SK-N-SH (cell line): ENCODE data around the gene PNKD. TPM values are rescaled to one million over a fixed set of nuclear protein-coding genes. Genes with fewer than 3 reads are reported as not detected.

Source experiments
- CTCF ChIA-PET: fragments of 300-600, 350-600 bp; formaldehyde crosslinking; extraction: SDS; loops from one replicate; lab custom pipeline; 2021; lab: Yijun Ruan, JAX
- POLR2A ChIA-PET: fragments of 350-600 bp; sonication (Branson Sonifier 250); formaldehyde crosslinking; extraction: SDS; loops from one replicate; lab custom pipeline; 2020; ENCODE audit warnings: antibody characterized with exemption, inconsistent platforms; lab: Yijun Ruan, JAX
- DNase-seq: peaks from one replicate; pipeline ENCODE4 v3.0.0; 2012
- H2AFZ ChIP-seq: fragments of 200-600 bp; sonication (generic); 2 replicates; pipeline ENCODE4 v1.8.1; 2016; ENCODE audit warnings: antibody characterized with exemption, mild to moderate bottlenecking, low read depth
- H3F3A ChIP-seq: fragments of 200-600 bp; sonication (generic); replicated peaks from 2 replicates; pipeline ENCODE3; 2016; ENCODE audit warnings: antibody characterized with exemption, mild to moderate bottlenecking; ENCODE audit not compliant: insufficient read depth
- H3K27ac ChIP-seq, 2 experiments: fragments of 200-500 bp in 1 of 2; fragments of 200-600 bp in 1 of 2; sonication (Bioruptor generic) in 1 of 2; sonication (generic), shearing (Covaris generic) in 1 of 2; 2 replicates each; pipeline versions ENCODE4 v1.5.1 to v1.6.1; 2014 to 2016; ENCODE audit warnings: low read depth in 2 of 2, inconsistent platforms in 1 of 2, low read length in 1 of 2, mild to moderate bottlenecking in 1 of 2, mixed read lengths in 1 of 2
- H3K27me3 ChIP-seq: fragments of 200-600 bp; sonication (generic), shearing (Covaris generic); 2 replicates; pipeline ENCODE4 v1.6.1; 2016; ENCODE audit warnings: mixed run types; ENCODE audit not compliant: insufficient read depth
- H3K36me3 ChIP-seq, 2 experiments: fragments of 200-500 bp in 1 of 2; fragments of 200-600 bp in 1 of 2; sonication (Bioruptor generic) in 1 of 2; sonication (generic) in 1 of 2; replicated peaks in 1 of 2; 2 replicates each; pipeline versions ENCODE3 to v1.5.1; 2014 to 2016; ENCODE audit warnings: low read length in 1 of 2, mild to moderate bottlenecking in 1 of 2; ENCODE audit not compliant: insufficient read depth in 2 of 2, control insufficient read depth in 1 of 2
- H3K4me1 ChIP-seq, 2 experiments: fragments of 200-500 bp in 1 of 2; fragments of 200-600 bp in 1 of 2; sonication (Bioruptor generic) in 1 of 2; sonication (generic), shearing (Covaris generic) in 1 of 2; 2 replicates each; pipeline versions ENCODE4 v1.5.1 to v1.6.1; 2014 to 2016; ENCODE audit warnings: low read depth in 1 of 2, low read length in 1 of 2, mixed run types in 1 of 2; ENCODE audit not compliant: insufficient read depth in 2 of 2, control insufficient read depth in 1 of 2
- H3K4me2 ChIP-seq: fragments of 200-600 bp; sonication (generic), shearing (Covaris generic); 2 replicates; pipeline ENCODE4 v1.6.1; 2017; ENCODE audit warnings: mixed run types
- H3K4me3 ChIP-seq, 2 experiments: fragments of 200-500 bp in 1 of 2; fragments of 200-600 bp in 1 of 2; sonication (Bioruptor generic) in 1 of 2; sonication (generic), shearing (Covaris generic) in 1 of 2; 2 replicates each; pipeline versions ENCODE4 v1.5.1 to v1.8.1; 2014 to 2016; ENCODE audit warnings: low read depth in 2 of 2, inconsistent platforms in 1 of 2, low read length in 1 of 2, mild to moderate bottlenecking in 1 of 2, mixed read lengths in 1 of 2, moderate library complexity in 1 of 2
- H3K79me2 ChIP-seq: fragments of 200-600 bp; sonication (generic); 2 replicates; pipeline ENCODE4 v1.8.1; 2017; ENCODE audit warnings: mild to moderate bottlenecking; ENCODE audit not compliant: insufficient read depth
- H3K9ac ChIP-seq: fragments of 200-600 bp; sonication (generic); 2 replicates; pipeline ENCODE4 v1.6.1; 2017; ENCODE audit warnings: mixed run types
- H3K9me2 ChIP-seq: fragments of 200-600 bp; sonication (generic); 2 replicates; pipeline ENCODE4 v1.6.1; 2017; ENCODE audit warnings: mixed run types
- H3K9me3 ChIP-seq: fragments of 200-600 bp; sonication (generic); 2 replicates; pipeline ENCODE4 v1.6.1; 2017; ENCODE audit warnings: mixed run types, mild to moderate bottlenecking, moderate library complexity
- H4K20me1 ChIP-seq: fragments of 200-600 bp; sonication (generic); 2 replicates; pipeline ENCODE4 v1.6.1; 2017; ENCODE audit warnings: mild to moderate bottlenecking, mixed run types; ENCODE audit not compliant: insufficient read depth
- CHD2 ChIP-seq: fragments of 150-350 bp; IDR thresholded peaks from 2 replicates; pipeline ENCODE4 v1.6.1; 2018; ENCODE audit warnings: low read length; ENCODE audit not compliant: partially characterized antibody
- ELF1 ChIP-seq: IDR thresholded peaks from 2 replicates; pipeline ENCODE4 v1.4.0; 2012
- GATA2 ChIP-seq: sonication (generic); formaldehyde crosslinking; IDR thresholded peaks from 2 replicates; pipeline ENCODE4 v1.5.0; 2020; ENCODE audit warnings: mild to moderate bottlenecking, missing genetic modification reagents
- MEF2A ChIP-seq: IDR thresholded peaks from 2 replicates; pipeline ENCODE4 v1.4.0; 2012; ENCODE audit warnings: low read depth, borderline replicate concordance
- POLR2AphosphoS5 ChIP-seq: IDR thresholded peaks from 2 replicates; pipeline ENCODE4 v1.6.1; 2012; ENCODE audit warnings: low read depth, low read length
- RAD21 ChIP-seq: IDR thresholded peaks from 2 replicates; pipeline ENCODE4 v1.6.1; 2012; ENCODE audit warnings: mild to moderate bottlenecking, low read length
- RCOR1 ChIP-seq: fragments of 150-350 bp; IDR thresholded peaks from 2 replicates; pipeline ENCODE4 v1.6.1; 2017; ENCODE audit warnings: antibody characterized with exemption, low read length
- RXRA ChIP-seq: IDR thresholded peaks from 2 replicates; pipeline ENCODE4 v1.4.0; 2012; ENCODE audit warnings: low read depth, mild to moderate bottlenecking, borderline replicate concordance
- TEAD4 ChIP-seq: IDR thresholded peaks from 2 replicates; pipeline ENCODE4 v1.4.0; 2012; ENCODE audit warnings: mild to moderate bottlenecking, borderline replicate concordance; ENCODE audit not compliant: insufficient read depth
- WGBS: methylation state at CpG from one replicate; pipeline ENCODE4 v1.1.6; 2017; ENCODE audit warnings: low lambda C conversion rate; 5-methylcytosine and 5-hydroxymethylcytosine counted together
- polyA plus RNA-seq, 3 experiments: library from polyadenylated mRNA; depleted of rRNA; stranded (reverse); fragments of >200 nt; gene quantifications; 2 replicates each; pipeline ENCODE4 v1.2.3, GENCODE V29; 2012
- TF ChIP-seq, protein P1 (sequence below): IDR thresholded peaks from 2 replicates; pipeline ENCODE4 v1.6.1; 2012; ENCODE audit warnings: mild to moderate bottlenecking, low read depth, low read length, moderate library complexity
- TF ChIP-seq, protein P2 (sequence below): IDR thresholded peaks from 2 replicates; pipeline ENCODE4 v1.4.0; 2012; ENCODE audit warnings: low read depth
- TF ChIP-seq, protein P3 (sequence below): fragments of 200-600 bp; sonication (generic); IDR thresholded peaks from 2 replicates; pipeline ENCODE4 v1.6.1; 2017; ENCODE audit warnings: antibody characterized with exemption, mild to moderate bottlenecking, moderate library complexity
- TF ChIP-seq, protein P4 (sequence below): fragments of 150-350 bp; IDR thresholded peaks from 2 replicates; pipeline ENCODE4 v1.6.1; 2017; ENCODE audit warnings: antibody characterized with exemption, low read length, low read depth, borderline replicate concordance

PNKD gene
- polyA plus RNA-seq, 1 of the 3 experiments (the other 2 are of a cell fraction), result 101 TPM

DNA sequence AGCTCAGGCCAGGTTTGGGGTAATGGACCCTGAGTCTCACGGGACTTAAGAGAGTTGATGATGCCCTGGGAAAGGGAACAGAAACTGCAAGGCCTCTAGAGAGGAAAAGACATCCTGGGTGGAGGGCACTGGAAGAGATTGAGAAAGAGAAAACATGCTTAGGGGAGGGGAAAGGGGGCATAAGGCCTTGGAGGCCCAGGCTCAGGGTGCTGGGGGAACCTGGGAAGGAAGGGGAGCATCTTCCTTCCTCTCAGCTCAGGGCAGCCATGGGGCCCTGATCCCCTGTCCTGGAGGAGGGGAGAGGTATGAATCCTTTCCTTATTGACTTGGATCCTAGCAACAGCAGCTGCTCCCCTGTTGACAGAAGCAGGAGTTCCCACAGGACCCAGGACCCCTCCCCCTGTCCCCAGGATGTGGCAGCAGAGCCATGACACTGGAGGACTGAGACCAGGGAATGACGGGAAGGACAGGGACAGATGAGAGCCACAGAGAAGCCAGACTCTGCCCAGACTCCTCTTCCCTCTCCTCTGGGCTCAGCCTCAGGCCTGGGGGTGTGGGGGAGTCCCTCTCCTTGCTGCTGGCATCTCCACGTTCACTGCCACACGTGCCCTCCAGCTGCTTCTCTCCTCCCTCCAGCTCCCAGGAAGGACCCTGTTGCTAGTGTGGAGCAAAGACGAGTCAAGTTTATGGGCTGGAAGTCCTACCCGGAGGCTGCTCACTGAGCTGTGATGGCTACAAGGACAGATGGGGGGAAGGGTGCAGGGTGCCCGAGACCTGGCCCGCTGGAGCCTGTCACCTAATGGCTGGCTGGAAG is 8.7 kb upstream of the PNKD start:
- peak overlapping the region in 1 of 2 experiments; percentile 74; a peak in 2 of 4 replicates for H3K27ac ChIP-seq
- POLR2A ChIA-PET, result interaction anchor here (0.7 to 1.3 kb wide), 2 partner anchors 8 to 9 kb away, joined by 3 read pairs; partner anchors contain the start of gene AAMP
- no peak overlapping the region for H3K4me2 ChIP-seq
- H3K27me3 ChIP-seq, result no peaks in the 10 kb centered on the region
- no peaks in the 10 kb centered on the region for H3K9me2 ChIP-seq
- H3K4me3 ChIP-seq, result no peak overlapping the region
- no peak overlapping the region for H2AFZ ChIP-seq
- 0 out of 2 replicates have a peak, but pooled peaks cover under 1% of the 10 kb centered on the region for H3K79me2 ChIP-seq
- H3K36me3 ChIP-seq, result peaks cover 0 to 39% of the 10 kb centered on the region in 2 experiments
- DNase-seq, result no peak
- no peaks in the 10 kb centered on the region for H4K20me1 ChIP-seq
- H3F3A ChIP-seq, result peaks cover 18% of the 10 kb centered on the region
- CTCF ChIA-PET, result interaction anchor here (4.2 kb wide), 1 partner anchor 10 kb away, joined by 19 read pairs; no protein-coding TSS in a partner anchor
- TF ChIP-seq, protein P1, sequence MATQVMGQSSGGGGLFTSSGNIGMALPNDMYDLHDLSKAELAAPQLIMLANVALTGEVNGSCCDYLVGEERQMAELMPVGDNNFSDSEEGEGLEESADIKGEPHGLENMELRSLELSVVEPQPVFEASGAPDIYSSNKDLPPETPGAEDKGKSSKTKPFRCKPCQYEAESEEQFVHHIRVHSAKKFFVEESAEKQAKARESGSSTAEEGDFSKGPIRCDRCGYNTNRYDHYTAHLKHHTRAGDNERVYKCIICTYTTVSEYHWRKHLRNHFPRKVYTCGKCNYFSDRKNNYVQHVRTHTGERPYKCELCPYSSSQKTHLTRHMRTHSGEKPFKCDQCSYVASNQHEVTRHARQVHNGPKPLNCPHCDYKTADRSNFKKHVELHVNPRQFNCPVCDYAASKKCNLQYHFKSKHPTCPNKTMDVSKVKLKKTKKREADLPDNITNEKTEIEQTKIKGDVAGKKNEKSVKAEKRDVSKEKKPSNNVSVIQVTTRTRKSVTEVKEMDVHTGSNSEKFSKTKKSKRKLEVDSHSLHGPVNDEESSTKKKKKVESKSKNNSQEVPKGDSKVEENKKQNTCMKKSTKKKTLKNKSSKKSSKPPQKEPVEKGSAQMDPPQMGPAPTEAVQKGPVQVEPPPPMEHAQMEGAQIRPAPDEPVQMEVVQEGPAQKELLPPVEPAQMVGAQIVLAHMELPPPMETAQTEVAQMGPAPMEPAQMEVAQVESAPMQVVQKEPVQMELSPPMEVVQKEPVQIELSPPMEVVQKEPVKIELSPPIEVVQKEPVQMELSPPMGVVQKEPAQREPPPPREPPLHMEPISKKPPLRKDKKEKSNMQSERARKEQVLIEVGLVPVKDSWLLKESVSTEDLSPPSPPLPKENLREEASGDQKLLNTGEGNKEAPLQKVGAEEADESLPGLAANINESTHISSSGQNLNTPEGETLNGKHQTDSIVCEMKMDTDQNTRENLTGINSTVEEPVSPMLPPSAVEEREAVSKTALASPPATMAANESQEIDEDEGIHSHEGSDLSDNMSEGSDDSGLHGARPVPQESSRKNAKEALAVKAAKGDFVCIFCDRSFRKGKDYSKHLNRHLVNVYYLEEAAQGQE, result no peak
- no peak for TF ChIP-seq MEF2A
- no peak for TF ChIP-seq CHD2
- no peak for TF ChIP-seq GATA2 (CRISPR knock-in tag)
- TF ChIP-seq, protein P2, sequence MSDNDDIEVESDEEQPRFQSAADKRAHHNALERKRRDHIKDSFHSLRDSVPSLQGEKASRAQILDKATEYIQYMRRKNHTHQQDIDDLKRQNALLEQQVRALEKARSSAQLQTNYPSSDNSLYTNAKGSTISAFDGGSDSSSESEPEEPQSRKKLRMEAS, result no peak
- no peak for TF ChIP-seq ELF1
- TF ChIP-seq RCOR1, result no peak
- H3K9ac ChIP-seq, result no peak overlapping the region
- no peaks in the 10 kb centered on the region for H3K9me3 ChIP-seq
- H3K4me1 ChIP-seq, result peaks cover 11 to 52% of the 10 kb centered on the region in 2 experiments
- 59% methylated on average over 6 of the region's 8 CpGs for WGBS

DNA sequence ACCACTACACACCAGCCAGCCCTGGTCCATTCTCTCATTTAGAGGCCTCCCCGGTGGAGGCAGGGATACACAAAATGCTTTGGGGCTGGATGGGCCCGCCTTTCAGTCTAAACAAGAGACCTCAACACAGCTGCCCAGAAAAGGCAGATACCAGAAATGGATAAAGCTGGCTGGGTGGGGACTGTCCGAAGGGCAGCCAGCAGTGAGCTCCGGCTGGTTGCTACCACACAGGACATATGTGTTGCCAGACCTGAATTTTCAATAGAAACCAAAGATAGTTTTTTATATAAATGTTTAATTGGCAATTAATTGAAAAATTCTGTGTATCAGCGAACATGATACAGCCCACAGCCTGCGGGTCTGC is 8.1 kb upstream of the PNKD start:
- Histone ChIP-seq H3K9me3 (no peaks in the 10 kb centered on the region), H3F3A (peaks cover 12% of the 10 kb centered on the region), H3K4me1 (peaks cover 11 to 52% of the 10 kb centered on the region in 2 experiments), H3K9ac (no peak overlapping the region), H2AFZ (no peak overlapping the region), H3K4me3 (no peak overlapping the region), H3K9me2 (no peaks in the 10 kb centered on the region), H3K79me2 (peaks cover 6% of the 10 kb centered on the region; the same call in 1 of the 2 replicates), H4K20me1 (no peaks in the 10 kb centered on the region), H3K27ac (peak overlapping the region in 1 of 2 experiments; percentile 74; a peak in 2 of 4 replicates), H3K36me3 (peaks cover 2 to 43% of the 10 kb centered on the region in 2 experiments), H3K27me3 (no peaks in the 10 kb centered on the region), H3K4me2 (no peak overlapping the region)
- no peak for TF ChIP-seq RXRA
- TF ChIP-seq, protein P3, sequence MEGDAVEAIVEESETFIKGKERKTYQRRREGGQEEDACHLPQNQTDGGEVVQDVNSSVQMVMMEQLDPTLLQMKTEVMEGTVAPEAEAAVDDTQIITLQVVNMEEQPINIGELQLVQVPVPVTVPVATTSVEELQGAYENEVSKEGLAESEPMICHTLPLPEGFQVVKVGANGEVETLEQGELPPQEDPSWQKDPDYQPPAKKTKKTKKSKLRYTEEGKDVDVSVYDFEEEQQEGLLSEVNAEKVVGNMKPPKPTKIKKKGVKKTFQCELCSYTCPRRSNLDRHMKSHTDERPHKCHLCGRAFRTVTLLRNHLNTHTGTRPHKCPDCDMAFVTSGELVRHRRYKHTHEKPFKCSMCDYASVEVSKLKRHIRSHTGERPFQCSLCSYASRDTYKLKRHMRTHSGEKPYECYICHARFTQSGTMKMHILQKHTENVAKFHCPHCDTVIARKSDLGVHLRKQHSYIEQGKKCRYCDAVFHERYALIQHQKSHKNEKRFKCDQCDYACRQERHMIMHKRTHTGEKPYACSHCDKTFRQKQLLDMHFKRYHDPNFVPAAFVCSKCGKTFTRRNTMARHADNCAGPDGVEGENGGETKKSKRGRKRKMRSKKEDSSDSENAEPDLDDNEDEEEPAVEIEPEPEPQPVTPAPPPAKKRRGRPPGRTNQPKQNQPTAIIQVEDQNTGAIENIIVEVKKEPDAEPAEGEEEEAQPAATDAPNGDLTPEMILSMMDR, result no peak
- TF ChIP-seq POLR2AphosphoS5, result no peak
- TF ChIP-seq, protein P4, sequence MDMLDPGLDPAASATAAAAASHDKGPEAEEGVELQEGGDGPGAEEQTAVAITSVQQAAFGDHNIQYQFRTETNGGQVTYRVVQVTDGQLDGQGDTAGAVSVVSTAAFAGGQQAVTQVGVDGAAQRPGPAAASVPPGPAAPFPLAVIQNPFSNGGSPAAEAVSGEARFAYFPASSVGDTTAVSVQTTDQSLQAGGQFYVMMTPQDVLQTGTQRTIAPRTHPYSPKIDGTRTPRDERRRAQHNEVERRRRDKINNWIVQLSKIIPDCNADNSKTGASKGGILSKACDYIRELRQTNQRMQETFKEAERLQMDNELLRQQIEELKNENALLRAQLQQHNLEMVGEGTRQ, result no peak
- TF ChIP-seq RAD21, result no peak
- TF ChIP-seq TEAD4, result no peak
- ChIA-PET CTCF (interaction anchor here (4.2 kb wide), 1 partner anchor 10 kb away, joined by 19 read pairs; no protein-coding TSS in a partner anchor), POLR2A (interaction anchor here (0.7 kb wide), 1 partner anchor 9 kb away, joined by 3 read pairs; no protein-coding TSS in a partner anchor)
- WGBS, result 91% methylated on average over 5 of the region's 6 CpGs
- DNase-seq, result no peak
